GM12873 (cell line): ENCODE measurements around the gene PHF14.

Source experiments
- CTCF ChIP-seq: IDR thresholded peaks from 2 replicates; pipeline ENCODE4 v1.5.1; 2012; ENCODE audit warnings: low read depth, mild to moderate bottlenecking, moderate library complexity, low read length, control low read depth; ENCODE audit not compliant: insufficient read depth; ENCODE audit errors: missing control alignments

PHF14 gene

GRCh38 chr7:11069591-11069990 is 95.9 kb downstream of the PHF14 start:
- TF ChIP-seq CTCF = no peak

- TF ChIP-seq CTCF = no peak
These were observed 104.1 kb downstream of the PHF14 start for GRCh38 chr7:11077816-11078215.

- no peak for TF ChIP-seq CTCF
These were observed 104.7 kb downstream of the PHF14 start for GRCh38 chr7:11078247-11078834.

GRCh38 chr7:11079907-11080306 is 106.2 kb downstream of the PHF14 start:
- TF ChIP-seq CTCF = no peak

- TF ChIP-seq CTCF = no peak
These were observed 108.4 kb downstream of the PHF14 start for GRCh38 chr7:11082121-11082520.

GRCh38 chr7:11082552-11083213 is 109.0 kb downstream of the PHF14 start:
- no peak for TF ChIP-seq CTCF

- TF ChIP-seq CTCF = no peak
These were observed 109.5 kb downstream of the PHF14 start for GRCh38 chr7:11083214-11083568.
